H1 (cell line): ENCODE measurements around the gene NTRK2. TPM values are rescaled to one million over a fixed set of nuclear protein-coding genes. Genes with fewer than 3 reads are reported as not detected.

Experiments used
- CTCF ChIA-PET: fragments of 300-600 bp; sonication (Branson Sonifier 250); formaldehyde crosslinking; loops from one replicate; lab custom pipeline; 2021; ENCODE audit not compliant: partially characterized antibody; lab: Charles Lee
- POLR2A ChIA-PET: fragments of 300-600 bp; sonication (Branson Sonifier 250); formaldehyde crosslinking; loops from one replicate; lab custom pipeline; 2021; ENCODE audit warnings: inconsistent platforms; ENCODE audit not compliant: partially characterized antibody; lab: Charles Lee
- DNase-seq, 2 experiments: peaks; one replicate each; pipeline versions ENCODE4 v3.0.0 to v3.0.0-alpha.2; 2010 to 2022; ENCODE audit warnings: low spot score in 2 of 2, low read depth in 1 of 2, mixed read lengths in 1 of 2
- FAIRE-seq: peaks from 2 replicates; lab custom pipeline; 2011; peaks lifted over from hg19 to GRCh38; lab: Jason Lieb, UNC
- H2AFZ ChIP-seq: 2 replicates; pipeline ENCODE4 v1.8.1; 2012; ENCODE audit warnings: low read length, inconsistent platforms
- H2AK5ac ChIP-seq: 2 replicates; pipeline ENCODE4 v1.6.1; 2013; ENCODE audit warnings: low read depth, low read length
- H2BK120ac ChIP-seq: replicated peaks from 2 replicates; pipeline ENCODE3; 2013; ENCODE audit warnings: low read depth, low read length, inconsistent platforms
- H2BK12ac ChIP-seq: 2 replicates; pipeline ENCODE4 v1.6.1; 2013; ENCODE audit warnings: low read depth, low read length
- H2BK15ac ChIP-seq: 2 replicates; pipeline ENCODE4 v1.6.1; 2013; ENCODE audit warnings: low read length
- H2BK20ac ChIP-seq: 2 replicates; pipeline ENCODE4 v1.6.1; 2013; ENCODE audit warnings: low read length
- H2BK5ac ChIP-seq: 2 replicates; pipeline ENCODE4 v1.6.1; 2013; ENCODE audit warnings: low read depth, low read length
- H3K14ac ChIP-seq: 2 replicates; pipeline ENCODE4 v1.6.1; 2013; ENCODE audit warnings: inconsistent platforms; ENCODE audit not compliant: insufficient read length
- H3K18ac ChIP-seq: 2 replicates; pipeline ENCODE4 v1.6.1; 2013; ENCODE audit warnings: low read length; ENCODE audit errors: extremely low read depth
- H3K23ac ChIP-seq: 2 replicates; pipeline ENCODE4 v1.6.1; 2013; ENCODE audit warnings: inconsistent platforms; ENCODE audit not compliant: insufficient read length
- H3K23me2 ChIP-seq: 2 replicates; pipeline ENCODE4 v1.6.1; 2013; ENCODE audit warnings: low read depth, low read length
- H3K27ac ChIP-seq: 2 replicates; pipeline ENCODE4 v1.6.1; 2011; ENCODE audit warnings: low read depth, low read length, inconsistent platforms
- H3K27me3 ChIP-seq, 4 experiments: replicated peaks in 1 of 4; 1 replicate in 1 of 4; 2 replicates in 3 of 4; pipeline versions ENCODE4 v1.6.1 to v1.8.1; 2011 to 2013; ENCODE audit warnings: low read length in 3 of 4, mild to moderate bottlenecking in 3 of 4, inconsistent platforms in 2 of 4, mixed read lengths in 2 of 4, moderate library complexity in 1 of 4; ENCODE audit not compliant: control insufficient read depth in 3 of 4, insufficient read depth in 3 of 4; ENCODE audit errors: extremely low read depth in 1 of 4
- H3K36me3 ChIP-seq, 4 experiments: 2 replicates each; pipeline versions ENCODE4 v1.6.1 to v1.8.1; 2011 to 2013; ENCODE audit warnings: mild to moderate bottlenecking in 4 of 4, low read length in 3 of 4, moderate library complexity in 2 of 4, control low read depth in 1 of 4, inconsistent platforms in 1 of 4; ENCODE audit not compliant: insufficient read depth in 4 of 4, control insufficient read depth in 2 of 4
- H3K4ac ChIP-seq: replicated peaks from 2 replicates; pipeline ENCODE3; 2013; ENCODE audit warnings: low read length, low read depth, mixed read lengths, inconsistent platforms; ENCODE audit not compliant: insufficient read length
- H3K4me1 ChIP-seq, 4 experiments: replicated peaks in 1 of 4; 1 replicate in 1 of 4; 2 replicates in 3 of 4; pipeline versions ENCODE4 v1.6.1 to v1.8.1; 2011 to 2013; ENCODE audit warnings: low read length in 3 of 4, inconsistent platforms in 2 of 4, mixed read lengths in 1 of 4; ENCODE audit not compliant: insufficient read depth in 4 of 4, control insufficient read depth in 3 of 4
- H3K4me2 ChIP-seq, 2 experiments: 2 replicates each; pipeline versions ENCODE4 v1.6.1 to v1.8.1; 2011 to 2013; ENCODE audit warnings: low read depth in 2 of 2, low read length in 2 of 2, control low read depth in 1 of 2, inconsistent platforms in 1 of 2, mild to moderate bottlenecking in 1 of 2; ENCODE audit not compliant: insufficient read depth in 1 of 2
- H3K4me3 ChIP-seq, 4 experiments: fragments of 200-600, 300-600 bp in 1 of 4; sonication (generic), shearing (Covaris generic), sonication (Bioruptor Twin) in 1 of 4; 2 replicates each; pipeline versions ENCODE4 v1.5.1 to v1.8.1; 2011 to 2016; ENCODE audit warnings: low read length in 4 of 4, low read depth in 3 of 4, control low read depth in 2 of 4, inconsistent platforms in 2 of 4, mild to moderate bottlenecking in 2 of 4, mixed read lengths in 1 of 4, moderate library complexity in 1 of 4; ENCODE audit not compliant: insufficient read depth in 2 of 4; ENCODE audit errors: extremely low read depth in 1 of 4
- H3K56ac ChIP-seq: replicated peaks from 2 replicates; pipeline ENCODE3; 2013; ENCODE audit warnings: low read depth, mild to moderate bottlenecking, mixed read lengths, low read length, inconsistent platforms; ENCODE audit not compliant: insufficient read length
- H3K79me1 ChIP-seq: 2 replicates; pipeline ENCODE4 v1.6.1; 2013; ENCODE audit warnings: low read depth, low read length, control low read depth
- H3K79me2 ChIP-seq, 2 experiments: 2 replicates each; pipeline versions ENCODE4 v1.6.1 to v1.8.1; 2012 to 2013; ENCODE audit warnings: low read length in 2 of 2, mild to moderate bottlenecking in 2 of 2, inconsistent platforms in 1 of 2; ENCODE audit not compliant: insufficient read depth in 2 of 2, control insufficient read depth in 1 of 2
- H3K9ac ChIP-seq, 4 experiments: replicated peaks in 1 of 4; 1 replicate in 1 of 4; 2 replicates in 3 of 4; pipeline versions ENCODE4 v1.6.1 to v1.8.1; 2011 to 2013; ENCODE audit warnings: low read depth in 3 of 4, low read length in 3 of 4, control low read depth in 2 of 4, mild to moderate bottlenecking in 2 of 4, moderate library complexity in 2 of 4, inconsistent platforms in 1 of 4; ENCODE audit errors: extremely low read depth in 1 of 4
- H3K9me3 ChIP-seq, 2 experiments: 2 replicates each; pipeline versions ENCODE4 v1.6.1 to v1.8.1; 2012 to 2013; ENCODE audit warnings: mild to moderate bottlenecking in 2 of 2, moderate library complexity in 2 of 2, control low read depth in 1 of 2, inconsistent platforms in 1 of 2, low read depth in 1 of 2, low read length in 1 of 2, mixed read lengths in 1 of 2; ENCODE audit not compliant: insufficient read depth in 2 of 2
- H4K20me1 ChIP-seq, 2 experiments: replicated peaks in 1 of 2; 2 replicates each; pipeline versions ENCODE3 to v1.8.1; 2011 to 2013; ENCODE audit warnings: inconsistent platforms in 2 of 2, low read length in 2 of 2, mild to moderate bottlenecking in 1 of 2; ENCODE audit not compliant: insufficient read depth in 2 of 2, control insufficient read depth in 1 of 2
- H4K5ac ChIP-seq: 2 replicates; pipeline ENCODE4 v1.6.1; 2013; ENCODE audit warnings: low read length, low read depth, mixed read lengths, inconsistent platforms; ENCODE audit not compliant: insufficient read length
- H4K8ac ChIP-seq: 2 replicates; pipeline ENCODE4 v1.8.0; 2013; ENCODE audit warnings: mild to moderate bottlenecking, moderate library complexity, low read length, inconsistent platforms; ENCODE audit not compliant: insufficient read depth; ENCODE audit errors: extremely low read depth
- H4K91ac ChIP-seq: replicated peaks from 2 replicates; pipeline ENCODE3; 2013; ENCODE audit warnings: low read length, mixed read lengths, inconsistent platforms; ENCODE audit not compliant: insufficient read length
- EP300 ChIP-seq, 2 experiments: IDR thresholded peaks; 1 replicate in 1 of 2; 2 replicates in 1 of 2; pipeline ENCODE4 v1.6.1; 2011 to 2012; ENCODE audit warnings: low read depth in 2 of 2, low read length in 2 of 2, mild to moderate bottlenecking in 2 of 2, borderline replicate concordance in 1 of 2, inconsistent platforms in 1 of 2, moderate library complexity in 1 of 2
- GABPA ChIP-seq: IDR thresholded peaks from 2 replicates; pipeline ENCODE4 v1.6.1; 2011; ENCODE audit warnings: mild to moderate bottlenecking, low read length, moderate library complexity, borderline replicate concordance; ENCODE audit not compliant: insufficient read depth
- MAFK ChIP-seq: IDR thresholded peaks from 2 replicates; pipeline ENCODE4 v1.6.1; 2012; ENCODE audit warnings: low read depth, mild to moderate bottlenecking, improper control_type of control experiment, low read length
- SIRT6 ChIP-seq: IDR thresholded peaks from one replicate; pipeline ENCODE4 v1.7.1; 2012; ENCODE audit warnings: low read length, inconsistent platforms
- TCF12 ChIP-seq: IDR thresholded peaks from 2 replicates; pipeline ENCODE4 v1.6.1; 2011; ENCODE audit warnings: low read depth, mild to moderate bottlenecking, low read length
- WGBS, 2 experiments: shearing (Covaris generic) in 1 of 2; methylation state at CpG; one replicate each; pipeline versions ENCODE4 v1.1.6 to v1.1.7; 2013 to 2015; ENCODE audit warnings: low lambda C conversion rate in 2 of 2, mixed read lengths in 2 of 2, inconsistent platforms in 1 of 2, low coverage in 1 of 2, missing lambda C conversion rate in 1 of 2; ENCODE audit not compliant: insufficient replicate concordance in 2 of 2, insufficient coverage in 1 of 2, insufficient read length in 1 of 2; ENCODE audit errors: extremely low coverage in 1 of 2, missing lambda C conversion rate in 1 of 2; 5-methylcytosine and 5-hydroxymethylcytosine counted together
- polyA plus RNA-seq, 7 experiments: library from polyadenylated mRNA; depleted of rRNA in 3 of 7; stranded (reverse) in 5 of 7; unstranded in 2 of 7; fragments of >200 nt in 5 of 7; fragments of 200-250 nt in 2 of 7; gene quantifications; 1 replicate in 5 of 7; 2 replicates in 1 of 7; 4 replicates in 1 of 7; pipeline versions ENCODE4 v1.2.1 to v1.2.3, GENCODE V29; 2011 to 2013; ENCODE audit warnings: missing spikeins in 2 of 7, mixed read lengths in 2 of 7
- total RNA-seq: library from RNA; stranded (reverse); fragmentation: NEBNext Ultra II Directional; extraction: Animal tissue kit (Norgen Biotek cat#: 25700); gene quantifications from 2 replicates; pipeline ENCODE4 v1.2.1, GENCODE V29; 2021

Gene NTRK2
- total and polyA plus RNA-seq, 2 of the 8 experiments (the other 6 are each of a cell fraction or from before 2014, with no cell fraction given): 0.03 to 0.04 TPM

GRCh38 chr9:84818791-84819190 is 149.3 kb downstream of the NTRK2 start:
- Histone ChIP-seq H3K9me3 (no peaks in the 10 kb centered on the region), H3K23me2 (no peaks in the 10 kb centered on the region), H3K14ac (no peak overlapping the region), H2AK5ac (no peak overlapping the region), H4K20me1 (no peaks in the 10 kb centered on the region), H3K4me2 (0 out of 4 replicates have a peak overlapping the region, but pooled peaks of 1 of the 2 experiments have one; percentile 12), H3K9ac (no peak overlapping the region), H3K4me1 (peaks cover 0 to 6% (median 1%) of the 10 kb centered on the region in 4 experiments; a peak in 5 of 7 replicates), H3K23ac (no peak overlapping the region), H2BK12ac (peak overlapping the region; percentile 91; the same call in 1 of the 2 replicates), H3K4ac (no peak overlapping the region), H3K18ac (no peak overlapping the region), H4K5ac (no peak overlapping the region), H3K79me1 (no peaks in the 10 kb centered on the region), H4K91ac (no peak overlapping the region), H2BK20ac (peak overlapping the region; percentile 4; the same call in 1 of the 2 replicates), H4K8ac (no peak overlapping the region), H3K4me3 (no peak overlapping the region), H2BK120ac (no peak overlapping the region), H3K56ac (no peak overlapping the region), H3K27me3 (no peaks in the 10 kb centered on the region; a peak in 1 of 7 replicates), H2AFZ (no peak overlapping the region), H2BK15ac (peak overlapping the region; percentile 40; the same call in 1 of the 2 replicates), H3K36me3 (no peaks in the 10 kb centered on the region), H3K27ac (no peak overlapping the region), H3K79me2 (no peaks in the 10 kb centered on the region), H2BK5ac (no peak overlapping the region)
- FAIRE-seq (no peak), DNase-seq (no peak)
- 90% methylated on average over 9 of the region's 9 CpGs; no CpG with 5 or more reads in 1 of the 2 experiments for WGBS, 2 experiments
- ChIA-PET CTCF (no interaction called here), POLR2A (no interaction called here)
- no peak for TF ChIP-seq SIRT6
- TF ChIP-seq TCF12: no peak
- no peak for TF ChIP-seq GABPA
- no peak for TF ChIP-seq EP300 (IDR thresholded peaks at IDR 0.05; ENCODE audit: borderline replicate concordance in 1 of 2, low read depth in 2 of 2, low read length in 2 of 2)
- TF ChIP-seq MAFK: no peak
